MCF 10A (cell line): ENCODE results near the gene RPL13. TPM values are rescaled to one million over a fixed set of nuclear protein-coding genes. Genes with fewer than 3 reads are reported as not detected.
A peak's percentile ranks its signal among the peaks of the same experiment; 100 is the strongest.

Experiments used
- BruUV-seq: library from RNA; stranded (reverse); fragments of 400-500 nt; replicated peaks from 2 replicates; lab custom pipeline; 2021; lab: Mats Ljungman, UMichigan
- CTCF ChIA-PET: fragments of 300-600 bp; sonication (Branson Sonifier 250); formaldehyde crosslinking; extraction: SDS; loops from one replicate; lab custom pipeline; 2021; ENCODE audit warnings: antibody characterized with exemption, inconsistent platforms; lab: Yijun Ruan, JAX
- POLR2A ChIA-PET: fragments of 300-600, 350-650 bp; sonication (Branson Sonifier 250); formaldehyde crosslinking; extraction: SDS; loops from one replicate; lab custom pipeline; 2020; ENCODE audit warnings: antibody characterized with exemption, inconsistent platforms; lab: Yijun Ruan, JAX
- DNase-seq: peaks from one replicate; pipeline ENCODE4 v3.0.0-alpha.2; 2018; ENCODE audit not compliant: unreplicated experiment
- H3K27ac Mint-ChIP-seq: one replicate; pipeline ENCODE4 v1.8.0; 2022; ENCODE audit warnings: mild to moderate bottlenecking, low read depth, mixed read lengths; ENCODE audit not compliant: unreplicated experiment
- H3K27me3 Mint-ChIP-seq: one replicate; pipeline ENCODE4 v1.8.0; 2022; ENCODE audit warnings: mixed read lengths; ENCODE audit not compliant: insufficient read depth, unreplicated experiment
- H3K36me3 Mint-ChIP-seq: one replicate; pipeline ENCODE4 v1.8.0; 2022; ENCODE audit warnings: mild to moderate bottlenecking, moderate library complexity, mixed read lengths; ENCODE audit not compliant: insufficient read depth, unreplicated experiment
- H3K4me1 Mint-ChIP-seq: one replicate; pipeline ENCODE4 v1.8.0; 2022; ENCODE audit warnings: mixed read lengths; ENCODE audit not compliant: insufficient read depth, unreplicated experiment
- H3K4me3 Mint-ChIP-seq: one replicate; pipeline ENCODE4 v1.8.0; 2022; ENCODE audit warnings: mild to moderate bottlenecking, moderate library complexity, mixed read lengths; ENCODE audit not compliant: unreplicated experiment
- H3K9me3 Mint-ChIP-seq: one replicate; pipeline ENCODE4 v1.8.0; 2022; ENCODE audit warnings: mixed read lengths; ENCODE audit not compliant: unreplicated experiment
- CTCF ChIP-seq: fragments of 200-600 bp; IDR thresholded peaks from one replicate; pipeline ENCODE4 v1.8.0; 2022; ENCODE audit warnings: antibody characterized with exemption, mild to moderate bottlenecking; ENCODE audit not compliant: unreplicated experiment
- intact Hi-C: fragments of 100-400 bp; cut with micrococcal nuclease; formaldehyde crosslinking; loops from 2 replicates; pipeline ENCODE4 v1.14.1; 2022
- total RNA-seq: library from RNA; stranded (reverse); gene quantifications from 2 replicates; pipeline ENCODE4 v1.2.3, GENCODE V29; 2022

The RPL13 gene
- total RNA-seq, 1 experiment from 2014 or later = 3,148 TPM

- POLR2A ChIA-PET = interaction anchor here (0.7 to 1.6 kb wide), 5 partner anchors 10 to 42 kb away, joined by 3 to 5 read pairs (median 4); no protein-coding TSS in a partner anchor
- TF ChIP-seq CTCF = peak; percentile 47
- DNase-seq = peak; percentile 66
- Mint-ChIP-seq H3K4me3 (no peak overlapping the region), H3K9me3 (no peaks in the 10 kb centered on the region), H3K27ac (no peak overlapping the region), H3K27me3 (no peaks in the 10 kb centered on the region), H3K4me1 (peaks cover 14% of the 10 kb centered on the region), H3K36me3 (peaks cover 6% of the 10 kb centered on the region)
- intact Hi-C loops = loop anchor here (2.0 kb wide), 1 partner anchor 41 kb away; no protein-coding TSS in a partner anchor
- no TSS peak for BruUV-seq
- CTCF ChIA-PET = interaction anchor here (0.7 to 2.4 kb wide), 5 partner anchors 12 to 263 kb away, joined by 3 to 18 read pairs (median 6); no protein-coding TSS in a partner anchor
Observed at GRCh38 chr16:89599451-89599858, 39.0 kb downstream of the RPL13 start.

- no peaks in the 10 kb centered on the region for H3K27me3 Mint-ChIP-seq
- no peak for DNase-seq
- H3K27ac Mint-ChIP-seq = no peak overlapping the region
- no peaks in the 10 kb centered on the region for H3K9me3 Mint-ChIP-seq
- BruUV-seq = no TSS peak
- POLR2A ChIA-PET = interaction anchor here (0.7 to 1.6 kb wide), 6 partner anchors 10 to 120 kb away, joined by 3 to 5 read pairs (median 4); partner anchors contain the start of gene VPS9D1
- no peak for TF ChIP-seq CTCF
- intact Hi-C loops = loop anchor here (2.0 kb wide), 1 partner anchor 41 kb away; no protein-coding TSS in a partner anchor
- CTCF ChIA-PET = interaction anchor here (0.7 to 2.4 kb wide), 6 partner anchors 12 to 263 kb away, joined by 3 to 18 read pairs (median 4); no protein-coding TSS in a partner anchor
- H3K4me1 Mint-ChIP-seq = peaks cover 14% of the 10 kb centered on the region
- H3K4me3 Mint-ChIP-seq = no peak overlapping the region
- peaks cover 6% of the 10 kb centered on the region for H3K36me3 Mint-ChIP-seq
Observed at GRCh38 chr16:89599902-89600301, 39.4 kb downstream of the RPL13 start.

GRCh38 chr16:89600427-89600826 lies 39.9 kb downstream of the RPL13 start:
- ChIA-PET POLR2A (interaction anchor here (0.9 to 1.6 kb wide), 5 partner anchors 19 to 120 kb away, joined by 3 to 5 read pairs (median 4); partner anchors contain the start of gene VPS9D1), CTCF (interaction anchor here (0.7 to 2.4 kb wide), 5 partner anchors 15 to 262 kb away, joined by 3 to 18 read pairs (median 6); no protein-coding TSS in a partner anchor)
- Mint-ChIP-seq H3K4me1 (peaks cover 14% of the 10 kb centered on the region), H3K9me3 (no peaks in the 10 kb centered on the region), H3K36me3 (peaks cover 6% of the 10 kb centered on the region), H3K27me3 (no peaks in the 10 kb centered on the region), H3K27ac (no peak overlapping the region), H3K4me3 (no peak overlapping the region)
- intact Hi-C loops = no loop called here
- BruUV-seq = no TSS peak
- no peak for TF ChIP-seq CTCF
- DNase-seq = no peak

- BruUV-seq = no TSS peak
- Mint-ChIP-seq H3K27me3 (no peaks in the 10 kb centered on the region), H3K4me1 (peaks cover 14% of the 10 kb centered on the region), H3K9me3 (no peaks in the 10 kb centered on the region), H3K36me3 (peaks cover 6% of the 10 kb centered on the region), H3K4me3 (no peak overlapping the region), H3K27ac (no peak overlapping the region)
- POLR2A ChIA-PET = interaction anchor here (0.6 to 2.1 kb wide), 6 partner anchors 12 to 846 kb away, joined by 3 to 5 read pairs (median 4); partner anchors contain the start of genes TCF25 and VPS9D1
- TF ChIP-seq CTCF = no peak
- peak; percentile 32 for DNase-seq
- CTCF ChIA-PET = interaction anchor here (0.6 to 2.4 kb wide), 6 partner anchors 9 to 41 kb away, joined by 3 to 18 read pairs (median 5); no protein-coding TSS in a partner anchor
- intact Hi-C loops = no loop called here
Observed at GRCh38 chr16:89600956-89601355, 40.5 kb downstream of the RPL13 start.
